ENCODE results near the gene RMRP. TPM values are rescaled to one million over a fixed set of nuclear protein-coding genes. Genes with fewer than 3 reads are reported as not detected.

Gene RMRP
- total RNA-seq, 1 experiment from 2014 or later, result 27,637 TPM

DNA sequence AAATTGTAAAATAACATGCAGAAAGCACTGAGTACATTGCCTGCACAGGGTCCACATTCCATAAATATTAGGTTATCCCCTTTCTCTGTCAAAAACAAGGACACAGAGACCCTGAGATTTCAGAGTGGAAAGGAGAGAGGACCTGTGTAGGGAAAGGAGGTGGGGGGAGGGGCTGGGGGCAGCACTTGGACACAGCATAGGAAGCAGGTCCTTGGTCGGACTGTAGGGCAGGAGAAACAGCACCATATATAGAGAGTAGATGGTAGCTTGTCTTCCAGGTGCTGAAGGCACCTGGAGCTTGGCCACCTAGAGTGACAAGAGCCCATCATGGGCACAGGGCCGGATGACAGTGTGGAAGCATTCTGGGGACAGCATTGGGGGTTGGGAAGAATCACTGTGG is 29.5 kb upstream of the RMRP start:
- no peak for DNase-seq (ENCODE audit: low spot score)

DNA sequence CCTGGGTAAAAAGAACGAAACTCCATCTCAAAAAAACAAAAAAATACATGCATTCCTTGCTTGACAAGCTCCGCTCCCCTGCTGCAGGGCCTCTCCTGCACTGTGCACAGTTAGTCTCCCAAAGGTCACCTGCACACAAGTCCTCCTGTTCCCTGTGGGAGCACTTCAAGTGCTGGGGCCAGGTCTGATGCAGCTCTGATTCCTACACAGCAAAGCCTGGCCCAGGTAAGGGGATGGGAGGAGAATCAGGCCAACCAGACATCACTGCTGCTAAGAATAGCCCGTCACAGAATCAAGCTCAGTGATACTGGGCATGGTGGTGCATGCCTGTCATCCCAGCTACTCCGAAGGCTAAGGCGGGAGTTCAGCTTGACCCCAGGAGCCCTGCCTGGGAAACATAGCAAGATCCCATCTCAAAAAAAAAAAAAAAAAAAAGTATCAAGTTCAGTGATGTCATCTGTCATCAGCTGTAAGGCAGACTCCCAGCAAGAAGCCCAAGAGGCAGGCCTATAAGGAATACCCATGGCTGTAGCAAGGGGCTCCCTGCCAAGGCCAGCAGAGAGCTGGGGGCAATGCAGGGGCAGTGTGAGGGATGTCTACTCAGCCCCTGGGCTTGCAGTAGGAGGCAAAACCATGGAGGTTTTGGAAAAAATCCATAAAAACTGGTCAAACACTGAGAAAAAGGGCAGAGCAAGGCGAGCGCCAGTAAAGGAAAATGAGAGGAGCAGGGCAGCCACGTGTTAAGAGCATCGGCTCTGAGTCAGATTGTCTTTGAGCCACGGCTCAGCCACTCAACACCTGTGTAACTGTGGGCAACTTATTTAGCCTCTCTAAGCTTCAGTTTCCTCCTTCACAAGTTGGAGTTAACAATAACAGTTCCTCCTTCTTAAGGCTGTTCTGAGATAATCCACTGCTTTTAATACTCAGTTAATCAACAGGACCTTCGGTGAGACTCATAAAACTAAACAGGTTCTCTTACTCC is 28.7 kb upstream of the RMRP start:
- DNase-seq (ENCODE audit: low spot score), result no peak

DNA sequence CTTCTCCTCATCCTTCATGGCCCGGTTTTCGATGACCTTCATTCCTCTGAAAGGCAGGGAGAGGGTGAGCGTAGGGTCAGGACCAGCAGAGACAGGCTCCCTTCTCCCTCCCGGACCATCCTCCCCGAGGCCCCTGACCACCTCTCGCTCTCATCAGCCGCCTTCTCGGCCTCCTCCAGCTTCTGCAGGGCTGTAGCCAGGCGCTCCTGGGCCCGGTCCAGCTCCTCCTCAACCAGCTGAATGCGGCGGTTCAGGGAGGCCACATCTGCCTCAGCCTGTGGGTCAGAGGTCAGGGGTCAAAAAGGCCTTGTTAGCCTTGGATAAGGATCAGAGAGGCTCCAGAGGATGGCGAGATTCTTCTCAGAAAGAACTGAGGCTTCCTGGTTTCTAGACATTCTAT is 27.7 kb upstream of the RMRP start:
- DNase-seq (ENCODE audit: low spot score), result no peak

DNA sequence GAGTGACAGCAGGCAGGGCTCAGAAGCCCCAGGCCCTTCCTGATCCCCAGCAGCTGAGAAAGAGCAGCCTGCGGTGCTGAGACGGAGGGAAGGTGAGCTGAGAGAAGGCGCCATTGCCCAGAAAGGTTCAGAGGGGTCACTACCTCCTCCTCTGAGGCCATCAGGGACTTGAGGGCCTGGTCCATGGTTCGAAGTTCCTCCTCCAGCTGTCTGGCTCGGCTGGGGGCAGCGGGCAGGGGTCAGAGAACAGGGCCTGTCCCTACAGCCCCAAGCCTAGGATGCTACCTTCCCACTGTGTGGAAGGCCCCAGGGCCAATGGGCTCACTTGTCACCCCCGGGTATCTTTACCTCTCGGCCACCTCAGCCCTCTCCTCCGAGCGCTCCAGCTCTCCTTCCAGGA is 27.1 kb upstream of the RMRP start:
- no peak for DNase-seq (ENCODE audit: low spot score)

DNA sequence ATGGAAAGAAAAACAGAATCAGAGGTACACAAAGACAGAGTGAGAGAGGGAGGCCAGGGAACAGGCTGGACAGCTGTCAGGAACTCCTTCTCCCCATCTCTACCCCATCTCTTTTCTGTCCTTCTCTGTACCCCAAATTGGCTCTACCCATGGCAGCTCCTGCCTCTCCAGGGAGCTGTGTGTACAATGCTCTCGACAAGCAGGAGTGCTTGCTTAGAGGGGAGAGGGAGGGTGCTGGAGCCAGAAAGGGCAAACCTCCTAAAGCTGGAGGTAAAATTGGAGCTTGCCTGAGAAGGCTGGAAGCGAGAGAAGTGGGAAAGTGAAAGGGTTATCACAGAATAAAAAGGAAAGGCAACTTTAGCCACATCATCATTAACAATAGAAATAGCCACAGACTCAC is 25.5 kb upstream of the RMRP start:
- no peak for DNase-seq (ENCODE audit: low spot score)

DNA sequence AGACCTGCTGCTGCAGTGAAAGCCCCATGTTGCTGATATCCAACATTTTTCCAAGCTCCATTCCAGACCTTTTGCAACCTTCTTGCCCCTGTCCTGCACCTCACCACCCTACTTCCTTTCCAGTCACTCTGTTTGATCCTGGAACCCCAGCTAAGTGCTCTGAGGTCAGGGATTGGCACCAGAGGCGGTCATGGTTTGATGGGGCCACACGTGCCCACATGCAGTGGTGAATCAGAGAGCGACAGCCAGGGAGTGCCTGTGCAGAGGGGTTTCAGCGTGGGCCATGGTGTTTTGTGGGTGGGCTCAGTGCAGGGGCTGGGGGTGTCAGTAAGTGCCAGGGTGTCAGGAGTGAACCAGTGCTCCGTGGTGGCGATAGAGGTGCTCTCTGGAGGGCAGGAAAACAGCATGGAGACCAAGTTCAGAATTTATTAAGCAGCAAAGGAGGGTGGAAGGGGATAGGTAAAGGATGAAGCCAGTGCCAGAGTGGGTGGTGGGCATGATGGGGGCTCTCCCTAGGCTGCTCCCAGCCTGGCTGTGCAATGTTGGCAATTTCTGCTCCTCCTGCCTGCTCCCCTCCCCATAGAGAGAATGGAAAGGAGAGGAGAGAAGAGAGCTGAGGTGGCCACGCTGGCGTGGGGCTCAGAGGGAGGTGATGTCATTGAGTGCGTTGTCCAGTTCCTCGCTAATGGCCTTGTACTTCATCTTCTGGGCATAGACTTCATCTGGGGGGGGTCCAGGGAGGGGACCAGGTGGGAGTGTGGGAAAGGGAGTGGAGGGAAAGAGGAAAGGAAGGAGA is 24.9 kb upstream of the RMRP start:
- DNase-seq (ENCODE audit: low spot score), result no peak

DNA sequence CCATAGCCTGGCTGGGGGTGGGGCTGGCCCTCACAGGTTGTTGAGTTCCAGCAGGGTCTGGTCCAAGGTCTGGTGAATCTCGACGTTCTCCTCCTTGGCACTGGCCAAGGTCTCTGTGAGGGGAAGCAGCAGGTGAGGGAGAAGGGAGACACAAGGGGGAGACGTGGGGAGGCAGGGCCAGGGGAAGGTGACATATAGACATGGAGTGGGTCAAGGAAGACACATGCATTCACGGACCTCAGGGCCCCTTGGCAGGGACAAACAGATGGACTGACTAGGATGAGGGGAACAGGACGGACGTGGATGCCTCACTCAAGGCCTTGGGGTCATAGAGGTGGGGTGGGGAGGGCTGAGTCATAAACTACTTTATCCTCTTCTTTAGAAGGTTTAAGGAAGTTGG is 24.2 kb upstream of the RMRP start:
- DNase-seq (ENCODE audit: low spot score), result no peak

DNA sequence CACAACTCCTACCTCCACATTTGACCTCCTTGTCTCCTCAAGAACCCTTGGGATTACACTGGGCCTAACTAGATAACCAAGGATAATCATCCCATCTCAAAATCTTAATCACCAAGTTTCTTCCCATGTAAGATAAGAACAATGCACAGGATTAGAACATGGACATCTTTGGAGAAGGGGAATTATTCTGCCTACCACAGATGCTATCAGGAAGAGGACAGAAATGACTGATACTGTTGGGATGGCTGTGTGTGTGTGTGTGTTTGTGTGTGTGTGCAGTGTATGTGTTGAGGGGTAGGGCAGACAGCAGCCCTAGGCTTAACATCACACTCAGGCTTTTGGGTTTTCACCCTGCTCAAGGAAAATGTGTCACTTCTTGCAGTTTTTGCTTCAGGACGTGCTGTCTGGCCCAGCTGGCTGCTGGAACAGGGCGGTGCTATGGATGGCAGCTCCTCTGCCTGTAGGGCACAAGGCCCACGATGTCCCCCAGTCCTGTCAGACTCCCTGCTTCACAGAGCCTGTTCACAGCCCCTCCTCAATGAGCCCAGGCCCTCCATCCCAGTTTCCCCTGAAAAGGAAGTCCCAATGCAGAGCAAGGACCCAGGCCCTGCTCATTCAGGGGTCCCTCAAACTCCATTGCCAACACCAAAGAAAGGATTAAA is 23.7 kb upstream of the RMRP start:
- DNase-seq (ENCODE audit: low spot score), result no peak

DNA sequence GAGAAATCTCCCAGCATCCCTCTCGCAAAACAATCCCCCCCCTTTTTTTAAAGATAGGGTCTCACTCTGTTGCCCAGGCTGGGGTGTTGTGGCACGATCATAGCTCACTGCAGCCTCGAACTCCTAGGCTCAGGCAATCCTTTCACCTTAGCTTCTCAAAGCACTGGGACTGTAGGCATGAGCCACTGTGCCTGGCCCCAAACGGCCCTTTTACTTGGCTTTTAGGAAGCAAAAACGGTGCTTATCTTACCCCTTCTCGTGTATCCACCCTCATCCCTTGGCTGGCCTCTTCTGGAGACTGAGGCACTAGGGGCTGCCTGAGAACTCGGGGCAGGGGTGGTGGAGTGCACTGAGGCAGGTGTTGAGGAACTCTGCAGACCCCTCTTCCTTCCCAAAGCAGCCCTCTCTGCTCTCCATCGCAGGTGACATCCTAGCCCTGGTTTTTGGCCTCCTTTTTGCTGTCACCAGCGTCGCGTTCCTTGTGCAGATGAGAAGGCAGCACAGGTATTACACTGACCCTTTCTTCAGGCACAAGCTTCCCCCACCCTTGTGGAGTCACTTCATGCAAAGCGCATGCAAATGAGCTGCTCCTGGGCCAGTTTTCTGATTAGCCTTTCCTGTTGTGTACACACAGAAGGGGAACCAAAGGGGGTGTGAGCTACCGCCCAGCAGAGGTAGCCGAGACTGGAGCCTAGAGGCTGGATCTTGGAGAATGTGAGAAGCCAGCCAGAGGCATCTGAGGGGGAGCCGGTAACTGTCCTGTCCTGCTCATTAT is 22.7 kb upstream of the RMRP start:
- DNase-seq (ENCODE audit: low spot score), result no peak

DNA sequence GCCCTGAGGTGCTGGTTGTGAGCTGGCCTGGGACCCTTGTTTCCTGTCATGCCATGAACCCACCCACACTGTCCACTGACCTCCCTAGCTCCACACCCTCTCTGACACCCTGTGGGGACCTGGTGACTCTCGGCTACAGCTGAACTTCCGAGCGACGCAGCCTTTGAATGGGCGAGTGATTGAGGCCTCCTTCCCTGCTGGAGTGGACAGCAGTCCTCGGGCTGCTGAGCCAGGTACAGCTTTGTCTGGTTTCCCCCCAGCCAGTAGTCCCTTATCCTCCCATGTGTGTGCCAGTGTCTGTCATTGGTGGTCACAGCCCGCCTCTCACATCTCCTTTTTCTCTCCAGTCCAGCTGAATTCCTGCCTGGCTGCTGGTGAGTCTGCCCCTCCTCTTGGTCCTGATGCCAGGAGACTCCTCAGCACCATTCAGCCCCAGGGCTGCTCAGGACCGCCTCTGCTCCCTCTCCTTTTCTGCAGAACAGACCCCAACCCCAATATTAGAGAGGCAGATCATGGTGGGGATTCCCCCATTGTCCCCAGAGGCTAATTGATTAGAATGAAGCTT is 22.0 kb upstream of the RMRP start:
- no peak for DNase-seq (ENCODE audit: low spot score)

DNA sequence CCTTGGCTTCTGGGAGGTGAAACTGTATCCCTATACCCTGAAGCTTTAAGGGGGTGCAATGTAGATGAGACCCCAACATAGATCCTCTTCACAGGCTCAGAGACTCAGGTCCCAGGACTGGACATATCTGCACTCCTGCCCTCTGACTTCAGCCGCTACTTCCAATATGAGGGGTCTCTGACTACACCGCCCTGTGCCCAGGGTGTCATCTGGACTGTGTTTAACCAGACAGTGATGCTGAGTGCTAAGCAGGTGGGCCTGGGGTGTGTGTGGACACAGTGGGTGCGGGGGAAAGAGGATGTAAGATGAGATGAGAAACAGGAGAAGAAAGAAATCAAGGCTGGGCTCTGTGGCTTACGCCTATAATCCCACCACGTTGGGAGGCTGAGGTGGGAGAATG is 21.3 kb upstream of the RMRP start:
- DNase-seq (ENCODE audit: low spot score), result no peak

DNA sequence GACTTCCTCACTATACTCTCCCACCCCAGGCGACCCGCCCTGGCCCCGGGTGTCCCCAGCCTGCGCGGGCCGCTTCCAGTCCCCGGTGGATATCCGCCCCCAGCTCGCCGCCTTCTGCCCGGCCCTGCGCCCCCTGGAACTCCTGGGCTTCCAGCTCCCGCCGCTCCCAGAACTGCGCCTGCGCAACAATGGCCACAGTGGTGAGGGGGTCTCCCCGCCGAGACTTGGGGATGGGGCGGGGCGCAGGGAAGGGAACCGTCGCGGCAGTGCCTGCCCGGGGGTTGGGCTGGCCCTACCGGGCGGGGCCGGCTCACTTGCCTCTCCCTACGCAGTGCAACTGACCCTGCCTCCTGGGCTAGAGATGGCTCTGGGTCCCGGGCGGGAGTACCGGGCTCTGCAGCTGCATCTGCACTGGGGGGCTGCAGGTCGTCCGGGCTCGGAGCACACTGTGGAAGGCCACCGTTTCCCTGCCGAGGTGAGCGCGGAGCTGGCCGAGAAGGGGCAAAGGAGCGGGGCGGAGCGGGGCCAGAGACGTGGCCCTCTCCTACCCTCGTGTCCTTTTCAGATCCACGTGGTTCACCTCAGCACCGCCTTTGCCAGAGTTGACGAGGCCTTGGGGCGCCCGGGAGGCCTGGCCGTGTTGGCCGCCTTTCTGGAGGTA is 18.0 kb upstream of the RMRP start:
- no peak for DNase-seq (ENCODE audit: low spot score)

DNA sequence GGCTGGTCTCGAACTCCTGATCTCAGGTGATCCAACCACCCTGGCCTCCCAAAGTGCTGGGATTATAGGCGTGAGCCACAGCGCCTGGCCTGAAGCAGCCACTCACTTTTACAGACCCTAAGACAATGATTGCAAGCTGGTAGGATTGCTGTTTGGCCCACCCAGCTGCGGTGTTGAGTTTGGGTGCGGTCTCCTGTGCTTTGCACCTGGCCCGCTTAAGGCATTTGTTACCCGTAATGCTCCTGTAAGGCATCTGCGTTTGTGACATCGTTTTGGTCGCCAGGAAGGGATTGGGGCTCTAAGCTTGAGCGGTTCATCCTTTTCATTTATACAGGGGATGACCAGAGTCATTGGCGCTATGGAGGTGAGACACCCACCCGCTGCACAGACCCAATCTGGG is 17.4 kb upstream of the RMRP start:
- DNase-seq (ENCODE audit: low spot score), result no peak

DNA sequence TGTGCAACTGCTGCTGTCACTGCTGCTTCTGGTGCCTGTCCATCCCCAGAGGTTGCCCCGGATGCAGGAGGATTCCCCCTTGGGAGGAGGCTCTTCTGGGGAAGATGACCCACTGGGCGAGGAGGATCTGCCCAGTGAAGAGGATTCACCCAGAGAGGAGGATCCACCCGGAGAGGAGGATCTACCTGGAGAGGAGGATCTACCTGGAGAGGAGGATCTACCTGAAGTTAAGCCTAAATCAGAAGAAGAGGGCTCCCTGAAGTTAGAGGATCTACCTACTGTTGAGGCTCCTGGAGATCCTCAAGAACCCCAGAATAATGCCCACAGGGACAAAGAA is 16.2 kb upstream of the RMRP start:
- DNase-seq (ENCODE audit: low spot score), result no peak

DNA sequence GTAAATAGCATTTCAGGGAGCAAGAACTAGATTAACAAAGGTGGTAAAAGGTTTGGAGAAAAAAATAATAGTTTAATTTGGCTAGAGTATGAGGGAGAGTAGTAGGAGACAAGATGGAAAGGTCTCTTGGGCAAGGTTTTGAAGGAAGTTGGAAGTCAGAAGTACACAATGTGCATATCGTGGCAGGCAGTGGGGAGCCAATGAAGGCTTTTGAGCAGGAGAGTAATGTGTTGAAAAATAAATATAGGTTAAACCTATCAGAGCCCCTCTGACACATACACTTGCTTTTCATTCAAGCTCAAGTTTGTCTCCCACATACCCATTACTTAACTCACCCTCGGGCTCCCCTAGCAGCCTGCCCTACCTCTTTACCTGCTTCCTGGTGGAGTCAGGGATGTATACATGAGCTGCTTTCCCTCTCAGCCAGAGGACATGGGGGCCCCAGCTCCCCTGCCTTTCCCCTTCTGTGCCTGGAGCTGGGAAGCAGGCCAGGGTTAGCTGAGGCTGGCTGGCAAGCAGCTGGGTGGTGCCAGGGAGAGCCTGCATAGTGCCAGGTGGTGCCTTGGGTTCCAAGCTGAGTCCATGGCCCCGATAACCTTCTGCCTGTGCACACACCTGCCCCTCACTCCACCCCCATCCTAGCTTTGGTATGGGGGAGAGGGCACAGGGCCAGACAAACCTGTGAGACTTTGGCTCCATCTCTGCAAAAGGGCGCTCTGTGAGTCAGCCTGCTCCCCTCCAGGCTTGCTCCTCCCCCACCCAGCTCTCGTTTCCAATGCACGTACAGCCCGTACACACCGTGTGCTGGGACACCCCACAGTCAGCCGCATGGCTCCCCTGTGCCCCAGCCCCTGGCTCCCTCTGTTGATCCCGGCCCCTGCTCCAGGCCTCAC is 15.6 kb upstream of the RMRP start, which contains the start of gene CA9:
Gene CA9, plus strand, starts transcription at position 797 of the 893 bp plus-strand sequence. Its CDS starts 32 bp downstream, at position 829.
- DNase-seq (ENCODE audit: low spot score), result peak; percentile 66

DNA sequence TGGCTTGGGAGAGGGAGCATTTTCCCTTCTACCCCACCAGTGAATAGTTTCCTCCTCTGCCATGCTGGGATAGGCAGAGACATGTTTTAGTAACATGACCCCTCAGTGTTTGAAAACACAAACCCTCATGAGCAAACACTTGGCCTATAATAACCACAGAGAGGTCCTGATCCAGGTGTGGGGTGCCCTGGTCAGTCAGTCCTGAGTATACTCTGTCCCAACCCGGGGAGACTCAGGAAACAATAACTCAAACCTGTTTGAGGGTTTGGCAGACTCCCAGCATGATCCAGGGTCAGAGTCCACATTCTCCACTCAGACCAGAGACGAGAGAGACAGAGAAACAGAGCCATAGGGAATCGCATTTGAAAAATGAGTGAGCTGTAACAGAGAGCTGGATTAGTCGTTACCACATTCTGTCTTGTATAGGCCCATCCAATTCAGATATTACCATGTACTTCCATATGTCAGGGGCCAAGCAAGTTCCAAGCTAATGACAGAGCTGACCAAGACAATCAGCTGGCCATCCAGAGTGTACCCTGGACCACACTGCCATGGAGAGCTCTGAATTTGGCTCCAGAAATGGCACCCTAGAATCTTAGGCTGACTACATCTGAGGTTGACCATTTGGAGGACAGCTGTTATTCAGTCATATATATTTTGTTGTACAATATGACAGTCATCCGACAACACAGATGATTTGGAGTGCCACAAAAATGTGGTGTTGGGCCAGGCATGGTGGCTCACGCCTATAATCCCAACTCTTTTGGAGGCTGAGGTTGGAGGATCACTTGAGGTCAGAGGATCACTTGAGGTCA is 11.7 kb upstream of the RMRP start:
- DNase-seq (ENCODE audit: low spot score), result peak; percentile 99

DNA sequence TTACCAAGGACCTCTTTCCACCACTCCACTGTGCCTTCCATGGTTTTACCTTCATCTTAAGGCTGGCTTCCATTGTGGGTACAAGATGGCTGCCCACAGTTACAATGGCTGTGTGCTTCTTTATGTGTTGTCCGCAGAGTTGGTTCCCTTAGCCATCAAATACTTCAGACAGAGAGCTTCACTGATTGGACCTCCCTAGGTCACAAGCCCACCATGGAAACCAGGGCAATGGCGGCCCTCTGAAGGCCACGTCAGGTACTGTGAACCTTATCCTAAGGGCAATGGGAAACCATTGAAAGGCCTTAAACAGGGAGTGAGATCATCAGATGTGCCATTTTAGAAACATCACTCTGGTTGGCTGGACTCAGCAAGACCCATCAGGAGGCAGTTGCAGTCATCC is 10.1 kb upstream of the RMRP start:
- DNase-seq (ENCODE audit: low spot score), result no peak

DNA sequence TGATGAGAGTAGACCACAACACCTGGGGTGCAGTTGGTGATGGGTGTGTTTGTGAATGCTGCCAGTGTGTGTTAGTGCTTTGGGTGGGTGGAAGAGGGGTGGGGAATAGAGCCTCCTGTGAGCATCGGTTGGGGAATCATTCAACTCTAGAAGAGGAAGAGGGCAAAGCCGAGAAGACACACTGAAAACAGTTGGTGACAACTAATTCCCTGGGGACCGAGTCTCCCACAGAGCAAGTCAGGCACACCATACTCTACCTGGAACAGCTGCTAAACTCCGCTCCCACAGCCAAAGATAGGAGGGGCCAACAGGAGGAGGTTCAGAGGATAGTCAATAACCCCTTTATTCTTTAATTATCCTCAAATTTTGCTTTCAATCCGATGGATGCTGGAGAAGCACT is 8.7 kb upstream of the RMRP start:
- no peak for DNase-seq (ENCODE audit: low spot score)

DNA sequence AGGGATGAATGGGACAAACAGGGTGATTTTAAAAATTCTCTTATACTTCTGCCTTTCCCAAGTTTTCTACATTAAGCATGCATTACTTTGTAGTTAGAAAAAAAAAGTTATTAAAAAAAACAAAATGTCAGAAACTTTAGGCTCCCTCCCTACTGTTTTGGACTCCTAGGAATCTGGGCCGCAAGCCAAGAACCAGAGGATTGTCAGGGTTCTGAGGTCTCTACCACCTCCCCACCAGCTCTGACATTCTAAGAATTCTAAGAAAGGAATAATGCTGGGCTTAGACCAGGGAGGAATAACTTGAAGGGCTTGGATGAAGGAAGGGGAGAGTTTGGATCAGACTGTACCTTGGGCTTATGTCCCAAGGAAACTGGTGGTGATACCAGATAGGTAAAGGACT is 8.2 kb upstream of the RMRP start:
- DNase-seq (ENCODE audit: low spot score), result no peak
